ENCODE data around the gene TNFRSF19. TPM values are rescaled to one million over a fixed set of nuclear protein-coding genes. Genes with fewer than 3 reads are reported as not detected.
A peak's percentile ranks its signal among the peaks of the same experiment; 100 is the strongest.
"Not testable (repeated sequence)": the region's sequence is repeated elsewhere in the genome, so short reads cannot be mapped to it uniquely, and the experiment has no call there.

Gene TNFRSF19
- total RNA-seq, 1 experiment from 2014 or later, result 37.3 TPM

GRCh38 chr13:23652909-23653726 is 82.9 kb downstream of the TNFRSF19 start:
- DNase-seq (ENCODE audit: low read depth), result no peak

GRCh38 chr13:23654111-23655110 is 84.2 kb downstream of the TNFRSF19 start:
- no peak for DNase-seq (ENCODE audit: low read depth)

- no peak for DNase-seq (ENCODE audit: low read depth)
These were observed 85.1 kb downstream of the TNFRSF19 start for GRCh38 chr13:23655321-23655720.

- DNase-seq (ENCODE audit: low read depth), result peak; percentile 96
These were observed 86.6 kb downstream of the TNFRSF19 start for GRCh38 chr13:23656637-23657371.

GRCh38 chr13:23658929-23659541 is 88.8 kb downstream of the TNFRSF19 start:
- DNase-seq (ENCODE audit: low read depth), result no peak

GRCh38 chr13:23660249-23660648 is 90.0 kb downstream of the TNFRSF19 start:
- DNase-seq (ENCODE audit: low read depth), result no peak

- no peak for DNase-seq (ENCODE audit: low read depth)
These were observed 96.4 kb downstream of the TNFRSF19 start for GRCh38 chr13:23666582-23666981.

GRCh38 chr13:23667750-23668149 is 97.5 kb downstream of the TNFRSF19 start:
- no peak for DNase-seq (ENCODE audit: low read depth)

- DNase-seq (ENCODE audit: low read depth), result no peak
These were observed 98.3 kb downstream of the TNFRSF19 start for GRCh38 chr13:23668562-23668961.

GRCh38 chr13:23670793-23671192 is 100.6 kb downstream of the TNFRSF19 start:
- no peak for DNase-seq (ENCODE audit: low read depth)

- DNase-seq (ENCODE audit: low read depth), result no peak
These were observed 101.2 kb downstream of the TNFRSF19 start for GRCh38 chr13:23671377-23671776.

- peak; percentile 68 for DNase-seq (ENCODE audit: low read depth)
These were observed 101.7 kb downstream of the TNFRSF19 start for GRCh38 chr13:23671897-23672296.

GRCh38 chr13:23672616-23673015 is 102.4 kb downstream of the TNFRSF19 start:
- no peak for DNase-seq (ENCODE audit: low read depth)

- peak; percentile 96 for DNase-seq (ENCODE audit: low read depth)
These were observed 103.1 kb downstream of the TNFRSF19 start for GRCh38 chr13:23673354-23673753.

- peak; percentile 46 for DNase-seq (ENCODE audit: low read depth)
These were observed 103.8 kb downstream of the TNFRSF19 start for GRCh38 chr13:23673867-23674605.

- peak; percentile 83 for DNase-seq (ENCODE audit: low read depth)
These were observed 104.8 kb downstream of the TNFRSF19 start for GRCh38 chr13:23674795-23675640.

- DNase-seq (ENCODE audit: low read depth), result not testable (repeated sequence)
These were observed 107.6 kb downstream of the TNFRSF19 start for GRCh38 chr13:23677679-23678288.

GRCh38 chr13:23678795-23679194 is 108.6 kb downstream of the TNFRSF19 start:
- DNase-seq (ENCODE audit: low read depth), result no peak

GRCh38 chr13:23679220-23679619 is 109.0 kb downstream of the TNFRSF19 start:
- DNase-seq (ENCODE audit: low read depth), result no peak
